OCI-LY3 (cell line): ENCODE measurements around the gene VAMP8.
A peak's percentile ranks its signal among the peaks of the same experiment; 100 is the strongest.
"Not testable (repeated sequence)": the region's sequence is repeated elsewhere in the genome, so short reads cannot be mapped to it uniquely, and the experiment has no call there.

Source experiments
- H2AFZ ChIP-seq: fragments of 200-600, 300-600 bp; shearing (Covaris generic); 2 replicates; pipeline ENCODE4 v1.6.0; 2014; ENCODE audit warnings: antibody characterized with exemption, low read depth, low read length
- H3K27ac ChIP-seq: fragments of 200-600, 300-600 bp; sonication (generic); 2 replicates; pipeline ENCODE4 v1.5.1; 2014; ENCODE audit warnings: mild to moderate bottlenecking, low read length, moderate library complexity, mixed read lengths
- H3K27me3 ChIP-seq: fragments of 200-600, 300-600 bp; sonication (generic); 2 replicates; pipeline ENCODE4 v1.6.1; 2014; ENCODE audit warnings: low read depth, low read length, mixed read lengths
- H3K36me3 ChIP-seq: fragments of 200-600, 300-600 bp; sonication (generic); replicated peaks from 2 replicates; pipeline ENCODE3; 2014; ENCODE audit warnings: low read depth, low read length, mixed read lengths
- H3K4me1 ChIP-seq: fragments of 300-600, 200-600 bp; sonication (generic); 2 replicates; pipeline ENCODE4 v1.6.1; 2014; ENCODE audit warnings: low read length, mixed read lengths
- H3K4me2 ChIP-seq: fragments of 200-600, 300-600 bp; sonication (generic); 2 replicates; pipeline ENCODE4 v1.6.1; 2014; ENCODE audit warnings: low read length, mixed read lengths
- H3K4me3 ChIP-seq: fragments of 300-600, 200-600 bp; sonication (generic); 2 replicates; pipeline ENCODE4 v1.5.1; 2014; ENCODE audit warnings: antibody characterized with exemption, mild to moderate bottlenecking, low read length, moderate library complexity
- H3K79me2 ChIP-seq: fragments of 300-600, 200-600 bp; shearing (Covaris generic); 2 replicates; pipeline ENCODE4 v1.6.1; 2014; ENCODE audit warnings: mild to moderate bottlenecking, low read length, mixed read lengths
- H3K9ac ChIP-seq: fragments of 300-600, 200-600 bp; shearing (Covaris generic); 2 replicates; pipeline ENCODE4 v1.6.0; 2014; ENCODE audit warnings: mild to moderate bottlenecking, low read length, moderate library complexity
- H3K9me3 ChIP-seq: fragments of 200-600, 300-600 bp; shearing (Covaris generic); 2 replicates; pipeline ENCODE4 v1.6.1; 2014; ENCODE audit warnings: low read length, mixed read lengths; ENCODE audit not compliant: insufficient read depth
- H4K20me1 ChIP-seq: fragments of 200-600, 300-600 bp; sonication (generic); 2 replicates; pipeline ENCODE4 v1.6.1; 2016; ENCODE audit warnings: low read length, mixed read lengths; ENCODE audit not compliant: insufficient read depth
- EZH2phosphoT487 ChIP-seq: fragments of 200-600 bp; shearing (Covaris generic); IDR thresholded peaks from 2 replicates; pipeline ENCODE4 v1.6.1; 2018; ENCODE audit warnings: antibody characterized with exemption, mixed run types, low read depth
- TF ChIP-seq, protein P1 (sequence below): fragments of 200-600, 300-600 bp; sonication (generic); IDR thresholded peaks from 2 replicates; pipeline ENCODE4 v1.5.1; 2014; ENCODE audit warnings: antibody characterized with exemption, low read length, low read depth

Gene VAMP8

DNA sequence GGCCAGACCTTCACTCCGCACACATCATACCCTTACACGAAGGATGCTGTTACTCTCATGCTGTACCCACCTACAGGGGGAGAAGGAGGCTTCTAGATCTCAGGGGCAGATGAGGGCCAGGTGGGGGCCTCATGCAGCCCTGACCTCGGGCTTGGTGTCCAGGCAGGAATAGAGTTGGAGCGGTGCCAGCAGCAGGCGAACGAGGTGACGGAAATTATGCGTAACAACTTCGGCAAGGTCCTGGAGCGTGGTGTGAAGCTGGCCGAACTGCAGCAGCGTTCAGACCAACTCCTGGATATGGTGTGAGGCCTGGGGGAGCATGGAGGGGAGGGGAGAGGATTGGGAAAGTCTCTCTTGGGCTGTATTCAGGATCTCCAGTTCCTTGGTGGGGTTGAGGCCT lies 14.2 kb downstream of the VAMP8 start:
- H3K4me1 ChIP-seq, result peaks cover 11% of the 10 kb centered on the region
- no peak overlapping the region for H3K4me3 ChIP-seq
- H2AFZ ChIP-seq, result no peak overlapping the region
- no peak overlapping the region for H3K27ac ChIP-seq
- no peak overlapping the region for H3K9ac ChIP-seq
- H3K36me3 ChIP-seq, result no peaks in the 10 kb centered on the region
- TF ChIP-seq EZH2phosphoT487, result no peak
- TF ChIP-seq, protein P1, sequence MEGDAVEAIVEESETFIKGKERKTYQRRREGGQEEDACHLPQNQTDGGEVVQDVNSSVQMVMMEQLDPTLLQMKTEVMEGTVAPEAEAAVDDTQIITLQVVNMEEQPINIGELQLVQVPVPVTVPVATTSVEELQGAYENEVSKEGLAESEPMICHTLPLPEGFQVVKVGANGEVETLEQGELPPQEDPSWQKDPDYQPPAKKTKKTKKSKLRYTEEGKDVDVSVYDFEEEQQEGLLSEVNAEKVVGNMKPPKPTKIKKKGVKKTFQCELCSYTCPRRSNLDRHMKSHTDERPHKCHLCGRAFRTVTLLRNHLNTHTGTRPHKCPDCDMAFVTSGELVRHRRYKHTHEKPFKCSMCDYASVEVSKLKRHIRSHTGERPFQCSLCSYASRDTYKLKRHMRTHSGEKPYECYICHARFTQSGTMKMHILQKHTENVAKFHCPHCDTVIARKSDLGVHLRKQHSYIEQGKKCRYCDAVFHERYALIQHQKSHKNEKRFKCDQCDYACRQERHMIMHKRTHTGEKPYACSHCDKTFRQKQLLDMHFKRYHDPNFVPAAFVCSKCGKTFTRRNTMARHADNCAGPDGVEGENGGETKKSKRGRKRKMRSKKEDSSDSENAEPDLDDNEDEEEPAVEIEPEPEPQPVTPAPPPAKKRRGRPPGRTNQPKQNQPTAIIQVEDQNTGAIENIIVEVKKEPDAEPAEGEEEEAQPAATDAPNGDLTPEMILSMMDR, result no peak
- no peaks in the 10 kb centered on the region for H3K27me3 ChIP-seq
- peaks cover 19% of the 10 kb centered on the region for H3K79me2 ChIP-seq
- no peak overlapping the region for H3K4me2 ChIP-seq
- H4K20me1 ChIP-seq, result no peaks in the 10 kb centered on the region
- no peaks in the 10 kb centered on the region for H3K9me3 ChIP-seq

DNA sequence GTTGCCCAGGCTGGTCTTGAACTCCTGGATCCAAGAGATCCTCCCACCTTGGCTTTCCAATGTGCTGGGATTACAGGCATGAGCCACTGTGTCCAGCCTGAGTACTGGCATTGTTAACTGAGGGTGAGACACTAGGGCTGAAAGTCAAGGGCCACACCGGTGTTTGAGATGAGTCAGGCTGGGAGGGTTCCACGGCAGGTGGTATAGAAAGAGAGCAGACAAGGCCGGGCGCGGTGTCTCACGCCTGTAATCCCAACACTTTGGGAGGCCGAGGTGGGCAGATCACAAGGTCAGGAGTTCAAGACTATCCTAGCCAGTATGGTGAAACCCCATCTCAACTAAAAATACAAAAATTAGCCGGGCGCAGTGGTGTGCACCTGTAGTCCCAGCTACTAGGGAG lies 14.9 kb downstream of the VAMP8 start:
- not testable (repeated sequence) for H2AFZ ChIP-seq, H4K20me1 ChIP-seq, H3K27ac ChIP-seq, H3K9ac ChIP-seq, H3K4me2 ChIP-seq, H3K36me3 ChIP-seq, H3K9me3 ChIP-seq, H3K27me3 ChIP-seq, H3K4me3 ChIP-seq
- H3K4me1 ChIP-seq, result peaks cover 13% of the 10 kb centered on the region
- peaks cover 26% of the 10 kb centered on the region for H3K79me2 ChIP-seq

GRCh38 chr2:85593023-85593422 lies 15.6 kb downstream of the VAMP8 start:
- peaks cover 26% of the 10 kb centered on the region for H3K79me2 ChIP-seq
- TF ChIP-seq, protein P1, result no peak
- no peak for TF ChIP-seq EZH2phosphoT487
- no peaks in the 10 kb centered on the region for H3K9me3 ChIP-seq
- H3K27me3 ChIP-seq, result no peaks in the 10 kb centered on the region
- H3K9ac ChIP-seq, result no peak overlapping the region
- H2AFZ ChIP-seq, result no peak overlapping the region
- H3K4me2 ChIP-seq, result no peak overlapping the region
- no peak overlapping the region for H3K27ac ChIP-seq
- no peaks in the 10 kb centered on the region for H4K20me1 ChIP-seq
- H3K36me3 ChIP-seq, result peaks cover 9% of the 10 kb centered on the region
- H3K4me1 ChIP-seq, result peaks cover 13% of the 10 kb centered on the region
- no peak overlapping the region for H3K4me3 ChIP-seq

DNA sequence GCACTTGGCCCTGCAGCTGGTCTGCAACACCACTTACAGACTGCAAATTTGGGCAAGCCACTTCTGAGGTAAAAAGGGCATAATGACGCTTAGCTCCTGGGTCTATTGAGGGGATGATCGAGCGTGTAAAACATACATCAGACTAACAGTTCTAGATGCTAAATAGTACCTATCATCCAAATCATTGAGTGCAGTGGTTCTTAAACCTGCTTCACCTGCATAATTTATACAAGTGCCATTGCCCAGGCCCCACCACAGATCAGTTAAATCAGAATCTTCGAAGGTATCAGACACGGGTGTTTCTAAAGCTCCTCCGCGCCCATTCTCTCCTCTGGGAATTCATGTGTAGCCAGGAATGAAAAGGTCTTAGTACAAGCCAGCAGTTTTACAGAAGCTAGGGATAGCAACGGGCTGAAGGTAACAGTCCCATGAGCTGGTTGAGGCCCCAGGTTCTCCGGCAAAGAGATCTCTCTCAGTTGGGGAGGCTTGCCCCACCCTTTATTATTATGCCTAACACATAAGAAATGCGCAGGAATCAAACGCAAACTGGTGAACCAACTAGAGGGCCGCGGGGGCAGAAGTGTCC lies 17.4 kb downstream of the VAMP8 start:
- H4K20me1 ChIP-seq, result no peaks in the 10 kb centered on the region
- H3K9ac ChIP-seq, result peak overlapping the region; percentile 89
- peak overlapping the region; percentile 99 for H3K4me3 ChIP-seq
- peaks cover 13% of the 10 kb centered on the region for H3K4me1 ChIP-seq
- TF ChIP-seq EZH2phosphoT487, result no peak
- TF ChIP-seq, protein P1, result no peak
- peaks cover 9% of the 10 kb centered on the region for H3K36me3 ChIP-seq
- peaks cover 26% of the 10 kb centered on the region for H3K79me2 ChIP-seq
- peak overlapping the region; percentile 91 for H3K4me2 ChIP-seq
- no peaks in the 10 kb centered on the region for H3K27me3 ChIP-seq
- H2AFZ ChIP-seq, result peak overlapping the region; percentile 65
- H3K27ac ChIP-seq, result peak overlapping the region; percentile 26
- H3K9me3 ChIP-seq, result no peaks in the 10 kb centered on the region
